OCI-LY7 (cell line): ENCODE measurements around the gene PCNX3.

Experiments used
- CTCF ChIP-seq: fragments of 200-600 bp; sonication (generic); conservative IDR thresholded peaks from 2 replicates; pipeline ENCODE4 v1.5.1; 2014; ENCODE audit warnings: mild to moderate bottlenecking, antibody characterized with exemption, low read length, moderate library complexity, mixed read lengths
- EZH2phosphoT487 ChIP-seq: fragments of 200-600 bp; sonication (generic); IDR thresholded peaks from 2 replicates; pipeline ENCODE4 v1.6.1; 2018; ENCODE audit warnings: low read depth, borderline replicate concordance, mild to moderate bottlenecking, mixed run types, antibody characterized with exemption, low read length, moderate library complexity, mixed read lengths

DNA sequence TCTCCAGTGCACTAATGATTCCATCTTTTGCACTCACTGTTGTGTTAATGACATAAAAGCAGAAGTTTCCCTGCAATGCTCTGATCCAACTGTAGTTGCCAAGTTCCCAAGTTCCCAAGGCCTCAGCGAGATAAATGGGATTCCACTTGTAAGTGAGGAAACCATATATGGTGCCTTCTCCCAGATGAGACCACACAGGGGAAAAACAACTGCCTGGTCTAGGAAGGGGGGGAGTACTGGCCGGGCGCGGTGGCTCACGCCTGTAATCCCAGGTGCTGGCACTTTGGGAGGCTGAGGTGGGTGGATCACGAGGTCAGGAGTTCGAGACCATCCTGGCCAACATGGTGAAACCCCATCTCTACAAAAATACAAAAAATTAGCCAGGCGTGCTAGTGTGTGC lies 70.4 kb downstream of the PCNX3 start:
- no peak for TF ChIP-seq CTCF
- no peak for TF ChIP-seq EZH2phosphoT487
